OCI-LY7 (cell line): ENCODE measurements around the gene FBXL17. TPM values are rescaled to one million over a fixed set of nuclear protein-coding genes. Genes with fewer than 3 reads are reported as not detected.

Experiments
- BruUV-seq: library from RNA; stranded (reverse); fragments of 400-500 nt; replicated peaks from 2 replicates; lab custom pipeline; 2021; lab: Mats Ljungman, UMichigan
- CTCF ChIA-PET: fragments of 300-600 bp; sonication (Branson Sonifier 250); formaldehyde crosslinking; loops from one replicate; lab custom pipeline; 2022; ENCODE audit warnings: antibody characterized with exemption; ENCODE audit not compliant: unreplicated experiment; lab: Charles Lee
- POLR2A ChIA-PET: fragments of 300-600 bp; sonication (Branson Sonifier 250); formaldehyde crosslinking; loops from one replicate; lab custom pipeline; 2022; ENCODE audit warnings: antibody characterized with exemption; lab: Charles Lee
- DNase-seq: peaks from one replicate; pipeline ENCODE4 v3.0.0-alpha.2; 2015; ENCODE audit warnings: low spot score
- H2AFZ ChIP-seq: fragments of 200-600 bp; sonication (generic), shearing (Covaris generic); 2 replicates; pipeline ENCODE4 v1.6.1; 2014; ENCODE audit warnings: mild to moderate bottlenecking, antibody characterized with exemption, low read length, moderate library complexity
- H3K27ac ChIP-seq: fragments of 200-600 bp; sonication (generic); 2 replicates; pipeline ENCODE4 v1.5.1; 2014; ENCODE audit warnings: mixed run types, low read depth, mild to moderate bottlenecking, moderate library complexity, low read length, inconsistent platforms; ENCODE audit not compliant: poor library complexity, severe bottlenecking
- H3K36me3 ChIP-seq: fragments of 200-600 bp; sonication (generic); 2 replicates; pipeline ENCODE4 v1.6.1; 2014; ENCODE audit warnings: mild to moderate bottlenecking, antibody characterized with exemption, low read length, moderate library complexity, mixed read lengths; ENCODE audit not compliant: insufficient read depth
- H3K4me1 ChIP-seq: fragments of 200-600 bp; sonication (generic); 2 replicates; pipeline ENCODE4 v1.5.1; 2014; ENCODE audit warnings: mild to moderate bottlenecking, low read length; ENCODE audit not compliant: insufficient read depth, poor library complexity, severe bottlenecking
- H3K4me2 ChIP-seq: fragments of 200-600 bp; sonication (generic); 2 replicates; pipeline ENCODE4 v1.6.1; 2014; ENCODE audit warnings: mild to moderate bottlenecking, low read length
- H3K4me3 ChIP-seq: fragments of 200-600 bp; sonication (generic); 2 replicates; pipeline ENCODE4 v1.5.1; 2014; ENCODE audit warnings: mild to moderate bottlenecking, low read depth, low read length; ENCODE audit not compliant: poor library complexity, severe bottlenecking
- H3K79me2 ChIP-seq: fragments of 200-600 bp; sonication (generic); 2 replicates; pipeline ENCODE4 v1.6.1; 2016; ENCODE audit warnings: low read depth, mild to moderate bottlenecking, low read length, moderate library complexity, mixed read lengths; ENCODE audit not compliant: insufficient read depth
- H3K9me2 ChIP-seq: fragments of 200-600 bp; sonication (generic); 2 replicates; pipeline ENCODE4 v1.6.1; 2016; ENCODE audit warnings: mild to moderate bottlenecking, low read length, mixed read lengths; ENCODE audit not compliant: insufficient read depth
- H3K9me3 ChIP-seq: fragments of 200-600 bp; sonication (generic); 2 replicates; pipeline ENCODE4 v1.6.1; 2014; ENCODE audit warnings: mild to moderate bottlenecking, mixed run types, low read length, mixed read lengths
- H4K20me1 ChIP-seq: fragments of 200-600 bp; sonication (generic); 2 replicates; pipeline ENCODE4 v1.6.1; 2014; ENCODE audit warnings: mild to moderate bottlenecking, antibody characterized with exemption, low read length, moderate library complexity, mixed read lengths; ENCODE audit not compliant: insufficient read depth
- CTCF ChIP-seq: fragments of 200-600 bp; sonication (generic); conservative IDR thresholded peaks from 2 replicates; pipeline ENCODE4 v1.5.1; 2014; ENCODE audit warnings: mild to moderate bottlenecking, antibody characterized with exemption, low read length, moderate library complexity, mixed read lengths
- EZH2phosphoT487 ChIP-seq: fragments of 200-600 bp; sonication (generic); IDR thresholded peaks from 2 replicates; pipeline ENCODE4 v1.6.1; 2018; ENCODE audit warnings: low read depth, borderline replicate concordance, mild to moderate bottlenecking, mixed run types, antibody characterized with exemption, low read length, moderate library complexity, mixed read lengths
- intact Hi-C: fragments of 100-400 bp; cut with micrococcal nuclease; formaldehyde crosslinking; loops from one replicate; pipeline ENCODE4 v1.10.0; 2022; ENCODE audit not compliant: unreplicated experiment
- total RNA-seq, 2 experiments: library from RNA; depleted of rRNA in 1 of 2; stranded (reverse); fragments of >200 nt in 1 of 2; shearing (Covaris generic) in 1 of 2; gene quantifications; 2 replicates each; pipeline ENCODE4 v1.2.3, GENCODE V29; 2014 to 2022

FBXL17 gene
- total RNA-seq, 2 experiments from 2014 or later, result 10.2 to 21.6 TPM

- Histone ChIP-seq H3K4me2 (no peak overlapping the region), H3K4me3 (no peak overlapping the region), H3K27ac (no peak overlapping the region), H4K20me1 (no peaks in the 10 kb centered on the region), H3K9me3 (no peaks in the 10 kb centered on the region), H3K36me3 (no peaks in the 10 kb centered on the region), H3K79me2 (no peaks in the 10 kb centered on the region), H3K9me2 (no peaks in the 10 kb centered on the region), H2AFZ (no peak overlapping the region), H3K4me1 (no peaks in the 10 kb centered on the region)
- POLR2A ChIA-PET, result interaction anchor here (1.5 kb wide), 1 partner anchor 10 kb away, joined by 6 read pairs; no protein-coding TSS in a partner anchor
- intact Hi-C loops, result no loop called here
- BruUV-seq, result no TSS peak
- no peak for DNase-seq
- TF ChIP-seq EZH2phosphoT487 (no peak), CTCF (no peak)
- CTCF ChIA-PET, result no interaction called here
Observed at GRCh38 chr5:107875833-107876232, 506.1 kb downstream of the FBXL17 start.

GRCh38 chr5:107874795-107875194 is 507.1 kb downstream of the FBXL17 start:
- CTCF ChIA-PET, result no interaction called here
- no peaks in the 10 kb centered on the region for H3K4me1 ChIP-seq
- H3K27ac ChIP-seq, result no peak overlapping the region
- H3K36me3 ChIP-seq, result no peaks in the 10 kb centered on the region
- H2AFZ ChIP-seq, result no peak overlapping the region
- TF ChIP-seq CTCF (no peak), EZH2phosphoT487 (no peak)
- no peak overlapping the region for H3K4me2 ChIP-seq
- H3K79me2 ChIP-seq, result no peaks in the 10 kb centered on the region
- no peak overlapping the region for H3K4me3 ChIP-seq
- DNase-seq, result no peak
- no peaks in the 10 kb centered on the region for H3K9me2 ChIP-seq
- POLR2A ChIA-PET, result no interaction called here
- no peaks in the 10 kb centered on the region for H4K20me1 ChIP-seq
- intact Hi-C loops, result loop anchor here (5.0 kb wide), 1 partner anchor 48 kb away; no protein-coding TSS in a partner anchor
- no TSS peak for BruUV-seq
- no peaks in the 10 kb centered on the region for H3K9me3 ChIP-seq

DNA sequence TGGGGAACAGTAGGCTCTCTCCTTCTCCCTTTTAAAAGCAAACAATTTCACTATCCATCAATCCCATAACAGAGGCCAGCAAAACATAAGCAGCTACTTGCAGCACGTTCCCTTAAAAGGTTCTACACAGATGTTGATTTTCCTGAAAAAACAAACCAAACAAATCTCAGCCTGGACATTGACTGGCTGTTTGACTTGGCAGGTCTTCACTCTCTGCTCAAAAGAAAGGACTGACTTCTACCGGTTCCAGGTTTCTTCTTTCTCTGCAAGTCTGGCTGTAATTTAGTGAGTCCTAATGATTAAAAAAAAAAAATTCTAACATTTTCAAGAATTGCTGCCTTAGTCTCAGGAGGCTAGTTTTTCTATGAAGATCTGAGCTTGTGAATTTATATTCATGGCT is 508.0 kb downstream of the FBXL17 start:
- H3K4me3 ChIP-seq, result no peak overlapping the region
- H4K20me1 ChIP-seq, result no peaks in the 10 kb centered on the region
- no peak overlapping the region for H2AFZ ChIP-seq
- CTCF ChIA-PET, result no interaction called here
- POLR2A ChIA-PET, result interaction anchor here (0.7 kb wide), 1 partner anchor 996 kb away, joined by 3 read pairs; no protein-coding TSS in a partner anchor
- no peak for TF ChIP-seq CTCF
- H3K9me2 ChIP-seq, result no peaks in the 10 kb centered on the region
- DNase-seq, result no peak
- intact Hi-C loops, result loop anchor here (5.0 kb wide), 1 partner anchor 48 kb away; no protein-coding TSS in a partner anchor
- no peak overlapping the region for H3K27ac ChIP-seq
- no peaks in the 10 kb centered on the region for H3K36me3 ChIP-seq
- H3K9me3 ChIP-seq, result no peaks in the 10 kb centered on the region
- no TSS peak for BruUV-seq
- H3K4me1 ChIP-seq, result no peaks in the 10 kb centered on the region
- H3K4me2 ChIP-seq, result no peak overlapping the region
- H3K79me2 ChIP-seq, result no peaks in the 10 kb centered on the region
